ENCODE measurements around the gene B4GALNT2.

B4GALNT2 gene

GRCh38 chr17:49086649-49087048, 45.9 kb upstream of the B4GALNT2 start:
- H2AK5ac ChIP-seq (ENCODE audit: low read length) = no peak overlapping the region
- H3K27ac ChIP-seq (ENCODE audit: low read depth, low read length) = no peak overlapping the region
- H3K9ac ChIP-seq (ENCODE audit: low read length) = no peak overlapping the region
- no peaks in the 10 kb centered on the region for H3K4me1 ChIP-seq (ENCODE audit: control insufficient read depth in 1 of 2, insufficient read depth in 2 of 2, low read length in 2 of 2)
- H3K4ac ChIP-seq (ENCODE audit: low read depth, low read length) = no peak overlapping the region
- no peaks in the 10 kb centered on the region for H3K36me3 ChIP-seq (ENCODE audit: control insufficient read depth in 1 of 2, insufficient read depth in 2 of 2, low read length in 2 of 2)
- no peak overlapping the region for H4K8ac ChIP-seq (ENCODE audit: low read depth, low read length)
- H2BK5ac ChIP-seq (ENCODE audit: low read depth, low read length, poor library complexity) = no peak overlapping the region
- H4K91ac ChIP-seq (ENCODE audit: low read depth, low read length) = no peak overlapping the region
- no peak overlapping the region for H2BK12ac ChIP-seq (ENCODE audit: low read length)
- no peak overlapping the region for H3K18ac ChIP-seq (ENCODE audit: low read length)
- H3K23ac ChIP-seq (ENCODE audit: low read length) = no peak overlapping the region
- H3K4me3 ChIP-seq (ENCODE audit: low read depth, low read length) = no peak overlapping the region
- no peak overlapping the region for H4K12ac ChIP-seq (ENCODE audit: low read depth, low read length)
- DNase-seq = no peak
- H3K4me2 ChIP-seq (ENCODE audit: low read length) = no peak overlapping the region
- no peaks in the 10 kb centered on the region for H3K27me3 ChIP-seq (ENCODE audit: insufficient read depth, low read length)
- H2BK120ac ChIP-seq (ENCODE audit: insufficient read depth, low read length, poor library complexity) = no peak overlapping the region
- no peaks in the 10 kb centered on the region for H3K79me2 ChIP-seq (ENCODE audit: control insufficient read depth, insufficient read depth, low read length, poor library complexity)
- no peaks in the 10 kb centered on the region for H3K9me3 ChIP-seq (ENCODE audit: insufficient read depth, low read depth, low read length)
- H2AFZ ChIP-seq (ENCODE audit: insufficient read depth, low read length, poor library complexity) = no peak overlapping the region
- no peaks in the 10 kb centered on the region for H3K79me1 ChIP-seq (ENCODE audit: low read length)
- no peak overlapping the region for H3K14ac ChIP-seq (ENCODE audit: low read length)

- Histone ChIP-seq H3K9ac (ENCODE audit: low read length) (no peak overlapping the region), H3K4me2 (ENCODE audit: low read length) (no peak overlapping the region), H3K9me3 (ENCODE audit: insufficient read depth, low read depth, low read length) (no peaks in the 10 kb centered on the region), H3K27ac (ENCODE audit: low read depth, low read length) (no peak overlapping the region), H2BK120ac (ENCODE audit: insufficient read depth, low read length, poor library complexity) (no peak overlapping the region), H3K18ac (ENCODE audit: low read length) (no peak overlapping the region), H3K36me3 (ENCODE audit: control insufficient read depth in 1 of 2, insufficient read depth in 2 of 2, low read length in 2 of 2) (no peaks in the 10 kb centered on the region), H3K27me3 (ENCODE audit: insufficient read depth, low read length) (no peaks in the 10 kb centered on the region), H3K14ac (ENCODE audit: low read length) (no peak overlapping the region), H3K79me1 (ENCODE audit: low read length) (no peaks in the 10 kb centered on the region), H3K23ac (ENCODE audit: low read length) (no peak overlapping the region), H2AFZ (ENCODE audit: insufficient read depth, low read length, poor library complexity) (no peak overlapping the region), H2AK5ac (ENCODE audit: low read length) (no peak overlapping the region), H2BK5ac (ENCODE audit: low read depth, low read length, poor library complexity) (no peak overlapping the region), H4K91ac (ENCODE audit: low read depth, low read length) (no peak overlapping the region), H3K79me2 (ENCODE audit: control insufficient read depth, insufficient read depth, low read length, poor library complexity) (no peaks in the 10 kb centered on the region), H3K4me3 (ENCODE audit: low read depth, low read length) (no peak overlapping the region), H3K4me1 (ENCODE audit: control insufficient read depth in 1 of 2, insufficient read depth in 2 of 2, low read length in 2 of 2) (no peaks in the 10 kb centered on the region), H4K12ac (ENCODE audit: low read depth, low read length) (no peak overlapping the region), H3K4ac (ENCODE audit: low read depth, low read length) (no peak overlapping the region), H4K8ac (ENCODE audit: low read depth, low read length) (no peak overlapping the region), H2BK12ac (ENCODE audit: low read length) (no peak overlapping the region)
- WGBS (ENCODE audit: extremely low coverage, insufficient coverage, insufficient read length) = no CpG with 5 or more reads among the region's 7 CpGs
- no peak for DNase-seq
These were observed 43.5 kb upstream of the B4GALNT2 start for GRCh38 chr17:49089094-49089493.

GRCh38 chr17:49090878-49091594, 41.5 kb upstream of the B4GALNT2 start:
- H3K9ac ChIP-seq (ENCODE audit: low read length) = no peak overlapping the region
- no peak overlapping the region for H3K27ac ChIP-seq (ENCODE audit: low read depth, low read length)
- H4K91ac ChIP-seq (ENCODE audit: low read depth, low read length) = no peak overlapping the region
- H2AK5ac ChIP-seq (ENCODE audit: low read length) = no peak overlapping the region
- no peak overlapping the region for H2BK12ac ChIP-seq (ENCODE audit: low read length)
- H2BK5ac ChIP-seq (ENCODE audit: low read depth, low read length, poor library complexity) = no peak overlapping the region
- H4K12ac ChIP-seq (ENCODE audit: low read depth, low read length) = no peak overlapping the region
- no CpG with 5 or more reads among the region's 10 CpGs for WGBS (ENCODE audit: extremely low coverage, insufficient coverage, insufficient read length)
- H3K79me1 ChIP-seq (ENCODE audit: low read length) = no peaks in the 10 kb centered on the region
- no peaks in the 10 kb centered on the region for H3K79me2 ChIP-seq (ENCODE audit: control insufficient read depth, insufficient read depth, low read length, poor library complexity)
- H3K4me3 ChIP-seq (ENCODE audit: low read depth, low read length) = no peak overlapping the region
- no peaks in the 10 kb centered on the region for H3K4me1 ChIP-seq (ENCODE audit: control insufficient read depth in 1 of 2, insufficient read depth in 2 of 2, low read length in 2 of 2)
- no peak overlapping the region for H4K8ac ChIP-seq (ENCODE audit: low read depth, low read length)
- peak; percentile 7 to 12 for DNase-seq
- H2AFZ ChIP-seq (ENCODE audit: insufficient read depth, low read length, poor library complexity) = no peak overlapping the region
- no peaks in the 10 kb centered on the region for H3K27me3 ChIP-seq (ENCODE audit: insufficient read depth, low read length)
- H3K18ac ChIP-seq (ENCODE audit: low read length) = no peak overlapping the region
- H2BK120ac ChIP-seq (ENCODE audit: insufficient read depth, low read length, poor library complexity) = no peak overlapping the region
- no peak overlapping the region for H3K23ac ChIP-seq (ENCODE audit: low read length)
- no peaks in the 10 kb centered on the region for H3K36me3 ChIP-seq (ENCODE audit: control insufficient read depth in 1 of 2, insufficient read depth in 2 of 2, low read length in 2 of 2)
- H3K4ac ChIP-seq (ENCODE audit: low read depth, low read length) = no peak overlapping the region
- no peak overlapping the region for H3K14ac ChIP-seq (ENCODE audit: low read length)
- no peak overlapping the region for H3K4me2 ChIP-seq (ENCODE audit: low read length)
- no peaks in the 10 kb centered on the region for H3K9me3 ChIP-seq (ENCODE audit: insufficient read depth, low read depth, low read length)

GRCh38 chr17:49093131-49093530, 39.4 kb upstream of the B4GALNT2 start:
- H2AFZ ChIP-seq (ENCODE audit: insufficient read depth, low read length, poor library complexity) = no peak overlapping the region
- H3K9ac ChIP-seq (ENCODE audit: low read length) = no peak overlapping the region
- H2BK5ac ChIP-seq (ENCODE audit: low read depth, low read length, poor library complexity) = no peak overlapping the region
- H3K36me3 ChIP-seq (ENCODE audit: control insufficient read depth in 1 of 2, insufficient read depth in 2 of 2, low read length in 2 of 2) = no peaks in the 10 kb centered on the region
- H2AK5ac ChIP-seq (ENCODE audit: low read length) = no peak overlapping the region
- no peak for DNase-seq
- no peak overlapping the region for H3K4ac ChIP-seq (ENCODE audit: low read depth, low read length)
- H3K18ac ChIP-seq (ENCODE audit: low read length) = no peak overlapping the region
- no peak overlapping the region for H4K8ac ChIP-seq (ENCODE audit: low read depth, low read length)
- no peaks in the 10 kb centered on the region for H3K79me2 ChIP-seq (ENCODE audit: control insufficient read depth, insufficient read depth, low read length, poor library complexity)
- no peaks in the 10 kb centered on the region for H3K79me1 ChIP-seq (ENCODE audit: low read length)
- H3K27me3 ChIP-seq (ENCODE audit: insufficient read depth, low read length) = no peaks in the 10 kb centered on the region
- H4K91ac ChIP-seq (ENCODE audit: low read depth, low read length) = no peak overlapping the region
- no peaks in the 10 kb centered on the region for H3K9me3 ChIP-seq (ENCODE audit: insufficient read depth, low read depth, low read length)
- H3K23ac ChIP-seq (ENCODE audit: low read length) = no peak overlapping the region
- no peak overlapping the region for H3K14ac ChIP-seq (ENCODE audit: low read length)
- no peak overlapping the region for H3K4me2 ChIP-seq (ENCODE audit: low read length)
- H3K4me1 ChIP-seq (ENCODE audit: control insufficient read depth in 1 of 2, insufficient read depth in 2 of 2, low read length in 2 of 2) = no peaks in the 10 kb centered on the region
- no peak overlapping the region for H3K4me3 ChIP-seq (ENCODE audit: low read depth, low read length)
- H4K12ac ChIP-seq (ENCODE audit: low read depth, low read length) = no peak overlapping the region
- WGBS (ENCODE audit: extremely low coverage, insufficient coverage, insufficient read length) = no CpG with 5 or more reads among the region's 10 CpGs
- H3K27ac ChIP-seq (ENCODE audit: low read depth, low read length) = no peak overlapping the region
- no peak overlapping the region for H2BK120ac ChIP-seq (ENCODE audit: insufficient read depth, low read length, poor library complexity)
- H2BK12ac ChIP-seq (ENCODE audit: low read length) = no peak overlapping the region
